GM12891 (cell line): ENCODE data around the gene IQSEC3.

ENCODE experiments used
- DNase-seq: peaks from one replicate; pipeline ENCODE4 v3.0.0; 2011; ENCODE audit warnings: low spot score; ENCODE audit not compliant: insufficient read length
- FAIRE-seq: peaks from 2 replicates; lab custom pipeline; 2011; peaks lifted over from hg19 to GRCh38; lab: Jason Lieb, UNC
- PAX5 ChIP-seq: IDR thresholded peaks from 2 replicates; pipeline ENCODE4 v1.6.1; 2011; ENCODE audit warnings: low read length, moderate library complexity, mild to moderate bottlenecking; ENCODE audit not compliant: insufficient read depth, severe bottlenecking
- POLR2A ChIP-seq: IDR thresholded peaks from 2 replicates; pipeline ENCODE4 v1.6.1; 2011; ENCODE audit warnings: low read depth, low read length, control low read depth
- POLR2AphosphoS5 ChIP-seq: IDR thresholded peaks from 2 replicates; pipeline ENCODE4 v1.6.1; 2011; ENCODE audit warnings: low read depth, low read length, control low read depth
- POU2F2 ChIP-seq: IDR thresholded peaks from 2 replicates; pipeline ENCODE4 v1.6.1; 2011; ENCODE audit warnings: low read depth, mild to moderate bottlenecking, control low read depth, low read length, moderate library complexity
- SPI1 ChIP-seq: IDR thresholded peaks from 2 replicates; pipeline ENCODE4 v1.6.1; 2011; ENCODE audit warnings: low read depth, low read length, control low read depth
- TAF1 ChIP-seq: IDR thresholded peaks from 2 replicates; pipeline ENCODE4 v1.6.1; 2011; ENCODE audit warnings: low read depth, low read length, control low read depth

The IQSEC3 gene

DNA sequence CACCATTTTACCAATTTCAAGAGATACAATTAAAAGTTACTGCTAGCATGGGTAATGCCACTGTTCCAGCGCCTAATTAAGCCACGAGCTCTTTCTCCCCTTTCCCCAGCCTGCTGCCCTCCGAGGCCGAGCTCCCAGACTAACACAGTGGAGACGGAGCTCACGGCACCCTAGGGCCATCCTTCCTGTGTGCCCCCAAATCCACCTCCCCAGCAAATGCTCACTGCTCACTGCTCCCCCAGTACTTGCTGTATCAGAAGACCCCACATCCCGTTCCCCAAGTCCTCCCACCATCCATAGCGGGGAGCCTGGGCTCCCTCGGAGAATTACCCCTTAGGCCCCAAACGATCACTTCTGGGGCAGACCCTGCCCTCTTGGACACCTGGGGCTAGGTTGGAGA, 104.7 kb downstream of the IQSEC3 start:
- DNase-seq (no peak), FAIRE-seq (no peak)
- TF ChIP-seq POLR2A: no peak
- no peak for TF ChIP-seq SPI1
- no peak for TF ChIP-seq TAF1
- TF ChIP-seq PAX5: no peak
- no peak for TF ChIP-seq POLR2AphosphoS5
- no peak for TF ChIP-seq POU2F2

DNA sequence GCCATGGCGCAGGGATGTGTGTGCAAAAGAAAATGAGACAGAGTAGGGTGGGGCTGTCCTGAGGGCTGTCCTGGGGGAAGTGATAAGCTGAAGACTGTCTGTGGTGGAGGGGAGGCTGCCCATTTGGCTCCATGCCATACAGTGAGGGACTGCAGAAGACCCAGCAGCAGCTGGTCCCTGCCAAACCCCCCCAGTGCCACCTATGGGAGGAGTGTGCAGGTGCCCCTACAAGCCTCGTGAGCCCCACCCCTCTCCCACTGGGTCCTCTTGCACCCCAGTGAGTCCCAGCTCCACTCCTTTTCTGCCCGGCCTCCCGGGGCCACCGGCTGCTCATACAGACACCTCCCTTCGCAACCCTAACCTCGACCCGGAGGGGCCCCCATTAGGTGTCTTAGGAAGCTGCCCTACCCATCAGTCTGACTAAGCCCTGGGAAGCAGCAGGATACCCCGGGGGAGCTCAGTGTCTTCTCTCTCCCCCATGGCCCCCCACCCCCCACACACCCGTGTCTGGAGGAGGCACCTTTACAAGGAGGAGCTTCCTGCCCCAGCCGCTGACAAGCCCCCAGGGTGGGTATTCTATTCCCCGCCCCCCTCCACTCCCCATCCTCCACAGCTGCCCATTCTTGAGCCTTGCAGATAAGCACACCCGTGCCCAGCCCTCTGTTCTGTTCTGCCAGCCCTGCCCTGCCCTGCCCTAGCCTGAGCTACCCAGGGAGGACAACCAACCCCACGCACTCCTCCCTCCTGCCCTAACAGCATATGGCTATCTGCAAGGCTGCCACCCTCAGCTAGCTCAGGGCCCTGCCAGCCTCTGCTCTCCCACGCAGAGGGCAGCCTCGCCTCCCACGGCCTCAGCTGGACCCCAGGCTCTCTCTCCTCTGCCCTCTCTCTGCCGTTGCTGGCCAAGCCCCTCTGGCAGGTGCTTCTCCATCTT, 105.4 kb downstream of the IQSEC3 start:
- DNase-seq: no peak
- TF ChIP-seq PAX5: no peak
- no peak for TF ChIP-seq TAF1
- TF ChIP-seq POLR2AphosphoS5: no peak
- no peak for TF ChIP-seq POLR2A
- no peak for FAIRE-seq

DNA sequence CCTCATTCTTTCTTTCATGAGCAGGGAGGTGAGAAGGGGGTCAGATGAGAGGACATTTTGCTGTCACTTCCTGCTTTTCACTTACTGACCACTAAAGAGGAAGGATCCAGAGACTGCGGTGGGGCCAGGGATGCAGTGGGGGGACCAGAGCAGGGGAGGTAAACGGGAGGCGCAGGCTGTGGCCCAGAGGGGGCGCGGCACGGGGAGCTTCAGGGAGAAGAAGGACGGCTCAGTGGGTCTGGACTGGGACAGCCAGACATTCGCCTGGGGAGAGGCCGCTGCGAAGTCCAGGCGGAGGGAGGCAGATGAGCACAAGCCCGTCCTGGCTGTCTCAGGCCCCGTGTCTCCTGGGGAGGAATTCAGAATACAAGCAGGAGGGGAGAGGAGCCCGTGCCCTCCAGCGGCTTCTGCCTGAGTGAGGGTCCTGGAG, 106.2 kb downstream of the IQSEC3 start:
- FAIRE-seq (no peak), DNase-seq (no peak)

DNA sequence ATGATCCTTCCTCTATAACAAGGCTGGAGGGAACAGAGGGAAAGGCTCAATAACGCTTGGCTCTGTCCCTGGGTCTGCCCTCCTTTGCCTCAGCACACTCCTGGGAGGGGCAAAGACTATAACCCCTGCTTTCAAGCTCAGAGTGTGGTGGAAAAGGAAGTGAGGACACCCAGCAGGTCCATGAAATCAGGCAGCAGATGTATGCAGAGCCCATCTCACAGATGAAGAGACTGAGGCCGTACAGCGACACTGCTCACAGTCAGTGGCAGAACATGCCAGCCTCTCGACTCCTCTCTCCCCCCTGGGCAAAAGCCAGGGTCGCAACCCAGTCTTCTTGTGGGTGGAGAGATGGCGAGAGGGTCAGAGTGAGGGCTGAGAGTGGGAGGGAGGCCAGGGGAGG, 107.6 kb downstream of the IQSEC3 start:
- TF ChIP-seq POU2F2: no peak
- no peak for DNase-seq
- no peak for FAIRE-seq

More for the DNA sequence above, 106.2 kb downstream of the IQSEC3 start:
- no peak for TF ChIP-seq POLR2A
- no peak for TF ChIP-seq TAF1
- no peak for TF ChIP-seq POLR2AphosphoS5
- TF ChIP-seq PAX5: no peak
- TF ChIP-seq POU2F2: no peak
- no peak for TF ChIP-seq SPI1

DNA sequence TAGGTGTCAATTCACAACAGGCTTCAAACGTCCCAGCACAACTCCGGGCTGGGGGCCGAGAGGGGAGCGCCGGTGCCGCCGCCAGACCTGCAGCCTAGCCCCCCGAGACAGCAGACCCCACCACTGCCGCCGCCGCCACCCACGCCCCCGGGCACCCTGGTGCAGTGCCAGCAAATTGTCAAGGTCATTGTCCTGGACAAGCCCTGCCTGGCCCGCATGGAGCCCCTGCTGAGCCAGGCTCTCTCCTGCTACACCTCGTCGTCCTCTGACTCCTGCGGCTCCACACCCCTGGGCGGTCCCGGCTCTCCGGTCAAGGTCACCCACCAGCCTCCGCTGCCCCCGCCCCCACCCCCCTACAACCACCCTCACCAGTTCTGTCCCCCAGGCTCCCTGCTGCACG, 108.0 kb downstream of the IQSEC3 start:
- TF ChIP-seq SPI1 (no peak), POLR2A (no peak), PAX5 (no peak), POU2F2 (no peak), POLR2AphosphoS5 (no peak), TAF1 (no peak)
- FAIRE-seq (no peak), DNase-seq (no peak)

DNA sequence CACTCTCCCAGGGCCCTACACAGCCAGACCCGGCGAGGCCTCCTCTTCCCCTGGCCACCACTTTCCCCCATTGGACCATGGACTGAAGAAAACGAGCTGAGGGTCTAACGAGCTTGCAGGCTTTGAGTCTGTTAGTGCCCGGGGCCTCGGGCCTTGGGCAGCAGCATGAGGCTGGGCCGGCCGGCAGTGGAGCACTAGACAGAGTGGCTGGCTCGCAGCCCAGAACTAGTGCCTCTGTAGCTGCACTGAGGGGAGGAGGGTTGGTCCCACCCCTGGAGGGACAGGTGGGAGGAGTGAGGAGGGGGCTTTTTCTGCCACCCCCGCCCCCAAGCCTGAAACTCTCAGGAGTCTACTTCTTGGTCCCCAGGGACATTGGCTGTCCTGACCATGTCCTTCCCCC, 108.7 kb downstream of the IQSEC3 start:
- FAIRE-seq (no peak), DNase-seq (no peak)
- TF ChIP-seq SPI1: no peak
- TF ChIP-seq PAX5: no peak
- no peak for TF ChIP-seq POU2F2
- no peak for TF ChIP-seq POLR2A
- TF ChIP-seq TAF1: no peak
- no peak for TF ChIP-seq POLR2AphosphoS5

DNA sequence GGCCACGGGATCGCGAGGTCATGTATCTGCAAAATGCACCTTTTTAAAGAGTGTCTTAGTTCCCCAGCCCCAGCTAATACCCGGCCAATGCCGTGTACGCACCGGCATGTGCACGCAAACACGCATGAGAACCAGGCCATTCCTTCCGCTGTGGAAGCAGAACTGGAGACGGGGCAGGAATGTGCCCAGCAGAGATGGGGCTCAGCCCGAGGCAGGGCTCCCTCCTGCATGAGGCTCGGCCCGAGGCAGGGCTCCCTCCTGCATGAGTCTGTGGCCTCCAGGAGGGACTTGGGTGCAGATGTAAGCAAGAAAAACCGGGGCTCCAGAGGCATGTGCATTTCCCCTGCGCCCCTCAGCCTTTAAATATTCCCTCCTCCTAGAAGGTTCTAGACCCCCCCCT, 109.2 kb downstream of the IQSEC3 start:
- TF ChIP-seq TAF1: no peak
- TF ChIP-seq POLR2A: no peak
- TF ChIP-seq PAX5: no peak
- no peak for TF ChIP-seq POU2F2
- no peak for TF ChIP-seq SPI1
- TF ChIP-seq POLR2AphosphoS5: no peak
- DNase-seq (no peak), FAIRE-seq (no peak)

DNA sequence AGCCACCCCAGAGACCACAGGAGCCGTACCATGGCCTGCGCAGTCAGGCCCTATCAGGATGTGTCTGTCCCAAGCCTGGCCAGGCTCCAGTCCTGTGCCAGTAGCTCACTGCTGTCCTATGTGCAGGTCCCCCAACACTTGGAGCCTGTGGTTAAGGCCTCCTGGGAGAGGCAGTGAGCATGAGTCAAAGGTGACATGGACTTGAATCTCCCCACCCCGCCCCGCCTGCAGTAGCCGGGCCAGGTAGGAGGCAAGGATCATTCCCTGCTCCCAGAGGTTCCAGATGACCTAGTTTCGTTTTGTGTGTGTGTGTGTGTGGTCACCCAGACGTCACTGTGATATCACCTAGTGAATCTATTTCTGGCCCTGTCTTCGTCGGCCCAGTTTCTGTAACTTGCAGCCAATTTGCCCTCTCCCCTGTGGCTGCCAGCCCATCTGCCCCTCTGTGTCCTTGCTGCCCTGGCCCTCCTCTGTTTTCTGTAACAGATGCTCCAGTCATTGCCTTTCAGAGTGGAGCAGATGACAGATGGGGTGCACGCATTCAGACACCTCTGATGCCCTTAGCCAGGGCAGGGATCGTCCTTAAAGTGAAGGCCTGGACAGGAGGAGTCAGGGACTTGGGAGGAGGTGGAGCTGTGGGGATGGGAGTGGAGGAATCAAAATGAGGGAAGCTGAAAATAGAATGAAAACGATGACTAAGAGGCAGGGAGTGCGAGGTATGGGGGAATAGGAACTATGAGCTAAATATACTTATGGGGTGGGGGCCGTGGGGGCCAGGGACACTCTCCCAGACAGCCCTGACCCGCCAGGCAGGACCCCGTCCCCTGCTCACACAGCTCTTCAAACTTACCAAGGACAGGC, 110.0 kb downstream of the IQSEC3 start:
- FAIRE-seq (no peak), DNase-seq (no peak)
- TF ChIP-seq POLR2AphosphoS5 (no peak), PAX5 (no peak), TAF1 (no peak), POU2F2 (no peak), POLR2A (no peak), SPI1 (no peak)

DNA sequence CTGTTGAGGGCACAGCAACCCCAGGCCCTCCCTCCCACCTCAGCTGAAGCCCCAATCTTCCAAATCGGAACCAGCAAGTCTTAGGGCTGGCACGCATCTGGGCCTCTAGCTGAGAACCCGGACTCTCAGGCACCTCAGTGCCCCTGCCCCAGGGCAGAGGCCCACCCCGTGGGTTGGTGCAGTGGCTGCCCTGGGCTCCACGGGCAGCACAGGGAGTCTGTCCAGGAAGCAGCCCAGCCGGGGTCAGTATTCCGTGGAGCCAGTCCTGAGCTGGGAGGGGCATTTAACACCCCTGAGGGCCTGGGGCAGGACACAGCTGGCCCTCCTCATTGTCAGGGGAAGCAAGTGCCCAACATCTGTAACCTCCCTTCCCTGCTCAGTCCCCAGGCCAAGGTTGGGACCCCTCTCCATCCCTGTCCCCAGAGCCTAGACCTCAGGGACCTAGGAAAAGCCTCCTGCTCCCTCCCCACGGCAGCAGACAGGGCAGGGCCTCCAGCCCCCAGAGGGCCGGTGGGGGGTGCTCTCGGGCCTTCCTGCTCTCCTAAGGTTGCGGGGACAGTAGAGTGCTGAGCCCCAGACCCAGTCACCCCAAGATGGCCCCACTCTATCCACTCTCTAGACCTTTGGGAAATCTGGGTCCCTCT, 110.9 kb downstream of the IQSEC3 start:
- FAIRE-seq (no peak), DNase-seq (no peak)
- TF ChIP-seq TAF1: no peak
- TF ChIP-seq PAX5: no peak
- no peak for TF ChIP-seq POLR2A
- TF ChIP-seq SPI1: no peak
- no peak for TF ChIP-seq POU2F2
- no peak for TF ChIP-seq POLR2AphosphoS5
